H1 (cell line): ENCODE data around the gene FNIP2. TPM values are rescaled to one million over a fixed set of nuclear protein-coding genes. Genes with fewer than 3 reads are reported as not detected.

Experiments used
- ASH2L ChIP-seq: fragments of 200-600, 300-600 bp; sonication (generic); IDR thresholded peaks from one replicate; pipeline ENCODE4 v1.7.1; 2017; ENCODE audit warnings: low read length
- BACH1 ChIP-seq: IDR thresholded peaks from 2 replicates; pipeline ENCODE4 v1.6.1; 2012; ENCODE audit warnings: low read length, improper control_type of control experiment
- E2F6 ChIP-seq: IDR thresholded peaks from 2 replicates; pipeline ENCODE4 v1.6.1; 2012; ENCODE audit warnings: inconsistent platforms
- JUND ChIP-seq: IDR thresholded peaks from 2 replicates; pipeline ENCODE4 v1.6.1; 2011; ENCODE audit warnings: mild to moderate bottlenecking, improper control_type of control experiment, low read length
- NRF1 ChIP-seq: IDR thresholded peaks from 2 replicates; pipeline ENCODE4 v1.6.1; 2011; ENCODE audit warnings: mild to moderate bottlenecking, low read depth, low read length, improper control_type of control experiment
- POLR2AphosphoS5 ChIP-seq: IDR thresholded peaks from 2 replicates; pipeline ENCODE4 v1.6.1; 2011; ENCODE audit warnings: low read depth, low read length
- RNF2 ChIP-seq: fragments of 200-900, 300-1000 bp; sonication (generic); IDR thresholded peaks from 2 replicates; pipeline ENCODE4 v1.7.1; 2016; ENCODE audit warnings: borderline replicate concordance, low read depth, mild to moderate bottlenecking, antibody characterized with exemption, low read length; ENCODE audit not compliant: poor library complexity, severe bottlenecking; ENCODE audit errors: missing control alignments
- SIRT6 ChIP-seq: IDR thresholded peaks from one replicate; pipeline ENCODE4 v1.7.1; 2012; ENCODE audit warnings: low read length, inconsistent platforms
- polyA plus RNA-seq, 7 experiments: library from polyadenylated mRNA; depleted of rRNA in 3 of 7; stranded (reverse) in 5 of 7; unstranded in 2 of 7; fragments of >200 nt in 5 of 7; fragments of 200-250 nt in 2 of 7; gene quantifications; 1 replicate in 5 of 7; 2 replicates in 1 of 7; 4 replicates in 1 of 7; pipeline versions ENCODE4 v1.2.1 to v1.2.3, GENCODE V29; 2011 to 2013; ENCODE audit warnings: missing spikeins in 2 of 7, mixed read lengths in 2 of 7
- total RNA-seq: library from RNA; stranded (reverse); fragmentation: NEBNext Ultra II Directional; extraction: Animal tissue kit (Norgen Biotek cat#: 25700); gene quantifications from 2 replicates; pipeline ENCODE4 v1.2.1, GENCODE V29; 2021

Gene FNIP2
- total and polyA plus RNA-seq, 2 of the 8 experiments (the other 6 are each of a cell fraction or from before 2014, with no cell fraction given): 4.0 to 13.0 TPM

- TF ChIP-seq NRF1: no peak
- TF ChIP-seq POLR2AphosphoS5: no peak
- no peak for TF ChIP-seq RNF2
- TF ChIP-seq ASH2L: no peak
- TF ChIP-seq BACH1: no peak
- no peak for TF ChIP-seq E2F6
- TF ChIP-seq JUND: no peak
- TF ChIP-seq SIRT6: no peak
Measured at GRCh38 chr4:158850371-158850770, 81.5 kb downstream of the FNIP2 start (continued).
